Measurements from ENCODE around the gene CCDC74A.
"Not testable (repeated sequence)": the region's sequence is repeated elsewhere in the genome, so short reads cannot be mapped to it uniquely, and the experiment has no call there.

- not testable (repeated sequence) for TF ChIP-seq CTCF (IDR thresholded peaks at IDR 0.05); SIN3A (IDR thresholded peaks at IDR 0.05; ENCODE audit: borderline replicate concordance, insufficient read depth, low read depth, low read length); REST (IDR thresholded peaks at IDR 0.05; ENCODE audit: insufficient read depth in 1 of 2, low read depth in 2 of 2, low read length in 1 of 2); POLR2AphosphoS5 (IDR thresholded peaks at IDR 0.05; ENCODE audit: low read depth, low read length)
Observed at GRCh38 chr2:131478850-131479461, 48.7 kb upstream of the CCDC74A start.
